HG03432 (cell line): Measurements from ENCODE around the gene RPL21.

ENCODE experiments used
- ATAC-seq: cut with Tn5 transposase; IDR thresholded peaks from one replicate; pipeline ENCODE4 v1.9.1; 2021; ENCODE audit warnings: mild to moderate bottlenecking, moderate library complexity; ENCODE audit not compliant: unreplicated experiment

Gene RPL21

DNA sequence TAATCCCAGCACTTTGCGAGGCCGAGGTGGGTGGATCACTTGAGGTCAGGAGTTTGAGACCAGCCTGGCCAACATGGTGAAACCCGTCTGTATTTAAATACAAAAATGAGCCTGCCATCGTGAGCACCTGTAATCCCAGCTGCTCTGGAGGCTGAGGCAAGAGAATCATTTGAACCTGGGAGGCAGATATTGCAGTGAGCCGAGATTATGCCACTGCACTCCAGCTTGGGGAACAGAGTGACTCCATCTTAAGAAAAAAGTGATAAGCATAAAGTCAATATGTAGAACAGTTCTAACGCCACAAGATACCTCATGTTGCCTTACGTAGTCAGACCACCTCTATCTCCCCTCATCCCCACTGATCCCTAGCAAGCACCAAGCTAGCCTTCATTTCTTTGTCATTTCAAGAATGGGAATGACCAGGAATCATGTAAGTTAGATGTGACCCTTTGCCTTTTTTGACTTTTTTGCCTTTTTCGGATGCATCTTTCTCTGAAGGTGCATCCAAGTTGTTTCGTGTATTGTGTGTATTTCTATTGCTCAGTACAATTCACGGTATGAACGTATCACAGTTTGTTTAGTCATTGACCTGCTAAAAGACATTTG is 6.4 kb downstream of the RPL21 start:
- no peak for ATAC-seq

DNA sequence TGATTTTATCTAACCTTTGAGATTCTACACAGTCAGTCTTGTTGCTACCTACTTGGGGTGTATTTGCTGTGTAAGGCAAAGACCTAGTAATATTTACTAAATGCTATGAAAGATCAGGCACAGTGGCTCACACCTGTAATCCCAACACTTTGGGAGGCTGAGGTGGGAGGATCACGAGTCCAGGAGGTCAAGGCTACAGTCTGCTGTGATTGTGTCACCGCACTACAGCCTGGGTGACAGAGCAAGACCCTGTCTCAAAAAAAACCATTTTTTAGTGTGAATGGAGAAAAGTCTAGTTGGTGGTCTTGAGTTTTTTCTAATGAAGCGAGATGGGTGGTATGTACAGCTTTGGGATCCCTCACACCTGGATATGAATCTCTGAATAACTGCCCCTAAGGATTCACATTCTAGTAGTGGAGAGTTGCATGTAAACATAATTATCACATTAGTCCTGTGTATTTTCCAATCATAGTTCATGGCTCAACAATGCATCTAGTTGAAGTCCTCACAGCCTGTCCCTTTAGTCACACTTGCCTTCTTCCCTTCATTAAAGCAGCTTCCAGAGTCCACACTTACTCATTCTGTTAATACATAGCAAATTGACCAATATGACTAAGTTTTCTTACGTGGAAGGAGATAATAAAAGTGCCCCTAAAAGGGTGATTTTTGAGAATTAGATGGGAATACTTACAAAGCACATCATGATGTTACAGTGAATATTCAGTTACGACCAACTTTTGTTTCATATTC is 7.5 kb downstream of the RPL21 start:
- ATAC-seq = no peak

DNA sequence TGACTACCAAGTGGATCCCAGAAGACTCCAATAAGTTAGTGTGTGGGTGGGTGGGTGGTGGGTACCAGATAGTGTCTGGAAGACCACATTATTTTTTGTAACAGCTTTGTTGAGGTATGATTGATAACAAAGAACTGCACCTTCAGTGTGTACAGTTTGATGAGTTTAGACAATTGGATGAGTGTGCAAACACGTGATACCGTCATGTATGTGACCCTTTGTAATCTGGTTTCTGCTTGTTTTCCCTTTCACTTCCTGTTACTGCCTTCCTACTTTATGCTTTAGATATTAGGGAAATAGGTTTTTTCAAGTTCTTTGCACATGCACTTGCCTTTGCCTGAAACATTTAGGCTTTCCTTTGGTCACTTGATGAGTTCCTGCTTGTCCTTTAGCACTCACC is 8.5 kb downstream of the RPL21 start:
- no peak for ATAC-seq

DNA sequence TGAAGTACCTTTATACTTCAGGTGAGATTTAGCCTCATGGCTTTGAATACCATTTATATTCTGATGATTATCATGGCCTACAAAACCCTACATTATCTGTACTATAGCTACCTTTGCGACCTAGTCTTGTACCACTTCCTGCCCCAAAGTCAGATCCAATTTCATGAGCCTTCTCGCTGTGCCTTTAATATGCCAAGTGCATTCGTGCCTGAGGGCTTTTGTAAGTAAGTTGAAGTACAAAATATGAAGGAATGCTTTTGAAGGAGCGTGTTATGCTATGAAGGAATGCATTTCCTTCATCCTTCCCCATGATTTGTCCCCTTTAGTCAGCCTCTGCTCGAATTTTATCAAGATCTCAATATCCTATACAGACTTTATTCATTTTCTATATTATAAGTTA is 10.0 kb downstream of the RPL21 start:
- ATAC-seq = no peak

DNA sequence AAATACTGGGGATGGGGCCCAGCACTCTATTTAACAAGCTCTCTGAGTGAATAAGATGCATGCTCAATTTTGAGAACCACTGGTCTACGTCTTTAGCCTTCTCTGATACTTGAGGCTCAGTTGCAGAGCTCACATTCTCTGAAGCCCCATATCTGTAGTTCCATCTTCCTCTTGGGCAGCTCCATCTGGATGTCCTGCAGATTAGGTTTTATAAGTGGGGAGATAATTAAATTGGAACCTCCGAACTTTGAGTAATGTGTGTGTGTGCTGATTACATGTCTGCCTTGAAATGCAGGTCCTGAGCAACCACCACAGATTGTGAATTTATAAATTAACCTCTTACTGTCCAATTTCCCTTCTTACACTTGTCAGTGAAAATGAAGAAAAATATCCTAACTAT is 12.1 kb downstream of the RPL21 start:
- ATAC-seq = no peak

DNA sequence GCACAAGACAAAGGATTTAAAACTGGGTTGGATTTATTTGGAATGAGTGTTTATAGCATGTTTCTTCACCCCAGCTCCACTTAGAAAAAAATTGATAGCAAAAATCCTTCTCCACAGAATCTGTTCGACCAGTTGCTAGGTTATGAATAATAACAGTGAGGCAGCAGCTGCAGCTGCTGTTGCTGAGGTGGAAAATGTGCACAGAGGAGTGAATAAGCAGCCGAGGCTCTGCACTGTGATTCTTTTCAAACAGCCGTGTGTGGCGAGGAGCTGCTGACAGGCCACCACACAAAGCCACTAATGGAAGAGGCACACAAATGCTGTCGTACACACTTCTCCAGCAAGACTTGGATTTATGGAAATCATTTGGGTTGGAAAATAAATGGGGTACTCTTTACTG is 12.8 kb downstream of the RPL21 start:
- ATAC-seq = no peak

DNA sequence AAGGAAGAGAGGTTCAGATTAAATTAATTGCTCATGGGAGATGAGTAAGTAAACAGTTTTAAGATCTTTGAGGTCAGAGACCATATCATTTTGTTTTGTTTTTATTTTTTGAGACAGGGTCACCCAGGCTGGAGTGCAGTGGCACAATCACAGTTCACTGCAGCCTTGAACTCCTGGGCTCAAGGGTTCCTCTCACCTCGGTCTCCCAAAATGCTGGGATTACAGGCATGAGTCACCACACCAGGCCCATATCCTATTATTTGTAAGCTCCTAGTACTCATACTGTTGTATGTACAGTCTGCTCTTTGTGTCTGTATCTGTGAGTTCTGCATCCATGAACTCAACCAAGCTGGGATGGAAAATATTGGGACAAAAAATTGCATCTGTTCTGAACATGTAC is 13.3 kb downstream of the RPL21 start:
- ATAC-seq = no peak

DNA sequence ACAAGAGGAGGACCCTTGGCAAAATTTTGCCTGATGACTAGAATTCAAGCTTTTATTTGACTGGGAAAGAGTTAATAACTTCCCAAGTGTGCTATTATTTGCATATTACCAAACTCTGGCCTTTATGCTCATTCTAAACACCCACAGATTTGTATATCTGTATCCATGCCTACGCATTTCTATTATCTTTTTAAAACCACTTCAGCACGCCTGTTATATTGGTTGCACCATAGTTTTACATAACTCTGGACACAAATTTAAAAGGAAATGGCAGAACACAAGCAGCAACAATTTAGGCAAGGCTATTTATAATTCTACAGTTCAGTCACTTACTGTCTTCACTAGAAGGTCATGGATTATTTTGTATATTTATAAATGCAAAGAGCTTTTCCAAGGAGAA is 15.6 kb downstream of the RPL21 start:
- no peak for ATAC-seq

DNA sequence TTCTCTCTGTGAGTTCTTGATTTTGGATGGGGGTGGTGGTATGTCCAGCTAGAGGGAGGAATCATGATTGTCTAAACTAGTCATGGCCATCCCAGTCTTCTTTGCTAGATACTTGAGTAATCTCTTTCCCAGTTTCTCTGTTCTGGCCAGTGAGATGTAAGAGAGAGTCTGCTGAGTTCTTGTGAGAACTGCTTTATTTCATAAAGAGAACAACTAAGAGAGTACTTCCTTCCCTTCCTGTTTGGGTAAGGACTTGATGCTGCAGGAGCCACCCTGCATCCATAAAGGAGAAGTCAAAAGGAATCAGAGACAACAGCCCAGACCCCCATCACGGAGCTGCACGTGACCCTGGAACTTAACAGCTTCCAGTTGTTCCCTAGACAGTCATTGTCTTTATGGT is 16.2 kb downstream of the RPL21 start:
- ATAC-seq = no peak

DNA sequence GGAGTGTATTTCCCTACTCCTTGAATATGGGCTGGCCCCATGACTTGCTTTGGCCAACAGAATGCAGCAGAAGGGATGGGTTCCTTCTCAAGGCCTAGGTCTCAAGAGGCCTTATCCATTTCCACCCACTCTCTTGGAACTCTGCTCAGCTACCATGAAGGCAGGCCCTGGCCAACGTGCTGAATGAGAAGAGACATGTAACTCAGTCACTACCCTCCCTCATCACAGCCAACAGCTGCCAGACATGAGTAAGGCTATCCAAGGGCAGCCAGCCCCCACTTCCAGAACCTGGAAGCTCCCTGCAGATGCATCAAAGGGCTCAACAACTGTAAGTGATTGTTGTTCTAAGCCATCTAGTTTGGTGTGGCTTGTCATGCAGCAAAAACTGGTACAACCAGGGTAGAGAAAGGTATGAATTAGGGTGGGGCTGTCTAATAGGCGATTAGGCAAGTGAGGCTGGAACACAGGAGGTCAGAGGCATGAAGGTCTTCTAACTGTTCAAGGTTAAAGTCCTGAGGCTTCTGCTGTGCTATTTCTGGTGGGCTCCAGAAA is 17.8 kb downstream of the RPL21 start:
- ATAC-seq = no peak

DNA sequence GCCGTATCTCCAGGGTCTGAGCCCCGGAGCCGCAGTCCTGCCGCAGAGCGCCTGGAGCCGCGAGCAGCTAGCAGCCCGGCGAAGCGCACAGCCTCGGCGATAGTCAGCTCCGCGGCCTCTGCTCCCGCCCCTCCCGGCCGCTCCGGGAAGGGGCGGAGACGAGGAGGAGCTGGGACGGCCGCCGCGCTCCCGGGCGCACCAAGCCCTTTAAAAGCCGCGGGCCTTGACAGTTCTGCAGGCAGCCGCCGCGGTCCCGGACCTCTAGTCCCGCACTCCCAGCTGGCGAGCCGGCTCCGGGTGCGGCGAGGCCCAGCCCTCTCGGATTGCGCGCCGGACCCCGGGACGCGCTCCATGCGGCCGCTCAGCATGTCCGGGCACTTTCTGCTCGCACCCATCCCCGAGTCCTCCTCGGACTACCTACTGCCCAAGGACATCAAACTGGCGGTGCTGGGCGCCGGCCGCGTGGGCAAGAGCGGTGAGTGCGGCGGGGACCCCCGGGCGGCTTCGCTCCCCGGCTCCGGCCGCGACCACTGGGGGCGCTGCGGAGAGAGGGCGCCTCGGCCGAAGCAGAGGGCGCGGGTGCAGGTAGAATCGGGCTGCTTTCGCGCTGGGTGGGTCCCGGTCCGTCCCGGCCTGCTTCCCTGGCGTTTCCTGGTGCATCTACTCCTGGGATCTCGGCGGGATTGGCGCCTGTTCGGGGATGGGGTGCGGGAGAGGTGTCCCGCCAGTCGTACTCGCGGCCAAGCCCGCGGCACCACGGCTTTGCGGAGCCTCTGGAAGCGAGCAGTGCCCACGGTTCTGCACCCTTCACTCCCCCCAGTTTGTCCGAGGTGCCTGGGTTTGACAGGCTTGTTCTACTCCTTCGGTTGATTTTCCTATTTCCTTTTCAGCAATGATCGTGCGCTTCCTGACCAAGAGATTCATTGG is 19.5 kb downstream of the RPL21 start, which contains the start of gene RASL11A:
RASL11A (plus strand) TSS at position 237 of the 927 bp plus-strand sequence; CDS start at position 352, 115 bp downstream.
- ATAC-seq = peak; percentile 90

DNA sequence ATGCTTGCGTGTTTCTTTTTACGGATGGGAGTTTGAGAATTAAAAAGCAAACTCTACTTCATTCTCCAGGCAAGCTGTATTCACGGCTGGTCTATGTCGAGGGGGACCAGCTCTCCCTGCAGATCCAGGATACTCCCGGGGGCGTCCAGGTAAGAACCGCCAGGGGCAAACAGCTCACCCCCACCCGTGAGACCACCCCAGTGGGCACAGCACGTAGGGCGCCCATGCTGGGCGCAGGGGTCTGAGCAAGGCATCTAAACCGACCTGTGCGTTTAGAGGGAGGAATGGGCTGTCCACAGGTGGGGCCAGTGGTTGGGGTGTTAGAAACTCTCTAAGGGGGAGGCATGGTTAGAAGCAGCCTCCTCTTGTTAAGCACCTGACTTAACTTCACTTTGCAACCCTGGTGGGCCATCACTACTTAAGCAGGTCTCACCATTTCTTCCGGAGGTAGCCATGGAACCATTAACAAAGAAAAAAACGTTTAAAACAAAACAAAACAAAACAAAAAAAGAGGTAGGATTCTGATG is 20.3 kb downstream of the RPL21 start:
- no peak for ATAC-seq

DNA sequence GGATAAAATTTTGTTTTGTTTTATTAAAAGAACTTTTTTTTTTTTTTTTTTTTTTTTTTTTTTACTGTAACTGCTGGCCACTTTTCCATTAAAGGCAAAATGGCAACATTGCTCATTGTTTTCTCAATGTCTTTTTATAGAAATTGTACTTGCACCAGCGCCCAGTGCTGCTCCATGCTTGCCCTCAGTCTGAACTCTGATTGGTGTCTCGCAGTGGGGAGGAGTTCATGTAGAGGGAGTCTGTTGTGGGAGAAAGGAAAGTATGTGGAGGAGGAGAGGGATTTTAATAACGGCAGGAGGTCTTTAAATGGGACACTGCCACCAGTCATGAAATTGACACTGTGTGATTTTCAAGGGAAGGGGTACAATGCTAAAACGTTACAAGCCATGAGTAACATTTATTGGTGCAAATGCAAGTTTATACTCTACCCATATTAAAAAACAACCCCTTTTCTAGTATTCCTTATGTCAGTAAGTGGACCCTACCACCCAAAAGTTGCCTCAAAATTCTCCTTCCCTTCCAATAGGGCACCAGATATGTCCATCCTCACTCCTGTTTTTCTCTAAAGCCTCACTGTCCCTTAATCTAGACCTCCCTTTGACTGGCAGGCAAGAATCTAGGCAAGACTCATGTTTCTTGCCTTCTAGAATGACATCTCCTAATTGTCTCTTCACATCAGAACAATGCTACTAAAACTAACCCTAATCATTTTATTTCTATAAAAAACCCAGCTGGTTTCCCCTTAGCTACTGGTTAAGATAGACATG is 22.5 kb downstream of the RPL21 start:
- ATAC-seq = no peak

DNA sequence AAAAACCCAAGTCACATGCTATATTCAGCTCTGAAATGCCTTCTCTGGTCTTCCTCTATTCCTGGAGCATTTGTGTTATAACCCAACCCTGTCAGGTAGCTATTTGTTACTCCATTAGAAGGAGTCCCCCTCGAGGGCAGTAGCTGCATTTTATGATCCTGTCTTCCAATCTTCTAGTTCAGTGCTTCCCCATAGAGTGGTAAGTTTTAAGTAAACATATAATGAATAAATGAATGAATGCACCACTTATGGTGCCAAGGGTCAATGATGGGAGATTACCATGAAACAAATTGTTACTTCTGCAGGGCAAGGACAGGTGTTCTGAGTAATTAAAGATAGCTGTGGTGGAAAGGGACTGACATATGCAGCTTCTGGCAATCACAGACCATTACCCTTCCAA is 23.3 kb downstream of the RPL21 start:
- no peak for ATAC-seq

DNA sequence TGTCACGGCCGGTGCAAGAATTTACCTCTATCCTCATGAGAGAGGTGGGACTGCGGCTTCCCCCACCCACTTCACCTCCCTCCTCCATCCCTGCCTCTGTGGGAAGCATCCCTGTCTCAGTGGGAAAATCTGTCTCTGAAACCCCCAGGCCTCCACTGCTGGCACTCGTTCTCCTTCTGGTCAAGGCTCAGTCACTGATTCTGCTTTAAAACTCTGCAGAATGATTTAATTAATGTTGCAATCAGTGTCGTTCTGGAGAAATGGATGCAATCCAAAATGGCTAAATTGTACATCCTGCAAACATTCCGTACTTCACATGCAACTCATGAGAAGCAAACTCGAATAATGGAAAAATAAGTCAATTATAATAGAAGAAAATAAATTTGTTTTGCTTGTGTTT is 24.8 kb downstream of the RPL21 start:
- no peak for ATAC-seq

DNA sequence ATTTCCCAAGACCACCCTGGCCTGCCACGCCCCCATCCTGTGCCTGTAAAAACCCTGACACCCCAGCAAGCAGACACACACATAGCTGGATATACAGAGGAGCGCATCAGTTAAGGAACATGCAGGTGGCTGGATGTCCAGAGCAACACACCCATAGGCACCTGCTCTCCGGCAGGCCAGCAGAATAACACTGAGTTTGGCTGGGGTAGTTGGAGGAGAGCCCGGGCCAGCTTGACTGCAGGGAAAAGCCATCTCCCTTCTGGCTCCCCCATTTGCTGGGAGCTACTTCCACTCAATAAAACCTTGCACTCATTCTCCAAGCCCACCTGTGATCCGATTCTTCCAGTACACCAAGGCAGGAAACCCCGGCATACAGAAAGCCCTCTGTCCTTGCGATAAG is 28.1 kb downstream of the RPL21 start:
- ATAC-seq = no peak

DNA sequence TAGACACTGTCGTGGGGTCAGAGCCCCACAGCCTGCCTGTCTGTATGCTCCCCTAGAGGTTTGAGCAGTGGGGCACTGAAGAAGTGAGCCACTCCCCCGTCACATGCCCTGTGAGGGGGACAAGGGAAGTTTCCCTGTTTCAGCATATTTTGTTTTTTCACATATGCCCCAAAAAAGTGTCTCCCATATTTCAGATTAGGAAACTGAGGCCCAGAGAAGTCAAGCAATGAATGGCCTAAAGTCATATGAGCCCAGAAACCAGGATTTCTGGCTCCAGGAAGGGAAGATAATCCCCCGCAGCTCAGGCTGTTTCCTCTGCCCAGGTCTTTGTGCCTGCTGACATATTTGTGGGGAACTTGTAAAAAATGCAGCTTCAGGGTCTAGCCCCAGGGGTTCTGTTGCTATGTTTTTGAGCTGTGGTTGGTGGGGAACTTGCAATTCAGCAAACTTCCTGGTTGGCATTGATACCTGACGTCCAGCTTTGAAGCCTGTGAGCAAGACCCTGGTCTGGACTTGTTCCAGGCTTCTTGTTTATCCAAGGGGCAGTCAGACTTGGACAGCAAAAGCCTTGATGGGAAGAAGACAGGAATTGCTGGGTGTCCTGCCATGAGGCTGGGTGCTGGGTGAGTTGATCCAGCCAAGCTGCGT is 28.8 kb downstream of the RPL21 start:
- no peak for ATAC-seq

DNA sequence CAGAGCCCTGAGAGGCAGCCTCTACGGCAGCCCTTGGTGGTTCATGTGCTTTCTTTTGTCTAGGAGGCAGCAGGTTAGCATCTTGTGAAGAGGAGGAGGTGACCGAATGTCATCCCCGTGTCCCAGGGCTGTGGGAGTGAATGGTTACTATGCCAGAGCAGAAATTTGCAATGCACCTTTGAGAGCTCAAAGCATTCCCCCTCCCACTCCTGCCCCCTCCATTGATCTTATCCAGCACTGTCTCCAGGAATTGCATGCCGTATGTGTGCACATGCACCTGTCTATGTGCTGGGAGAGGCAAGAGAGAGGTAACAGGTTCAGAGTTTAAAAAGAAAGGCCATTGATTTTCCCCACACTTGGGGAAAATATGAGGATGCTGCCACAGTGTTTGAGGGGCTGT is 29.5 kb downstream of the RPL21 start:
- ATAC-seq = no peak

DNA sequence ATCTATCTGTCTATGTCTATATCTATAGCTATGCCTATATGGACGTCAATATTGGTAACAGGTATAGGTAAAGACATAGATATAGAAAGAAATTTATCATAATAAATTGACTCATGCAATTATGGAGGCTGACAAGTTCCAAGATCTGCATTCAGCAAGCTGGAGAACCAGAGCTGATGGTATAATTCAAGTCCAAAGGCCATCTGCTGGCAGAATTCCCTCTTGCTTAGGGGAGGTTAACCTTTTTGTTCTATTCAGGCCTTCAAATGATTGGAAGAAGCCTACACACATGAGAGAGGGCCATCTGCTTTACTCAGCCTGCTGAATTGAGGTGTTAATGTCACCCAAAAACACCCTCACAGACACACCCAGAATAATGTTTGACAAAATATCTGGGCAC is 30.1 kb downstream of the RPL21 start:
- ATAC-seq = no peak
